ENCODE results near the gene RNASE8.

RNASE8 gene

DNA sequence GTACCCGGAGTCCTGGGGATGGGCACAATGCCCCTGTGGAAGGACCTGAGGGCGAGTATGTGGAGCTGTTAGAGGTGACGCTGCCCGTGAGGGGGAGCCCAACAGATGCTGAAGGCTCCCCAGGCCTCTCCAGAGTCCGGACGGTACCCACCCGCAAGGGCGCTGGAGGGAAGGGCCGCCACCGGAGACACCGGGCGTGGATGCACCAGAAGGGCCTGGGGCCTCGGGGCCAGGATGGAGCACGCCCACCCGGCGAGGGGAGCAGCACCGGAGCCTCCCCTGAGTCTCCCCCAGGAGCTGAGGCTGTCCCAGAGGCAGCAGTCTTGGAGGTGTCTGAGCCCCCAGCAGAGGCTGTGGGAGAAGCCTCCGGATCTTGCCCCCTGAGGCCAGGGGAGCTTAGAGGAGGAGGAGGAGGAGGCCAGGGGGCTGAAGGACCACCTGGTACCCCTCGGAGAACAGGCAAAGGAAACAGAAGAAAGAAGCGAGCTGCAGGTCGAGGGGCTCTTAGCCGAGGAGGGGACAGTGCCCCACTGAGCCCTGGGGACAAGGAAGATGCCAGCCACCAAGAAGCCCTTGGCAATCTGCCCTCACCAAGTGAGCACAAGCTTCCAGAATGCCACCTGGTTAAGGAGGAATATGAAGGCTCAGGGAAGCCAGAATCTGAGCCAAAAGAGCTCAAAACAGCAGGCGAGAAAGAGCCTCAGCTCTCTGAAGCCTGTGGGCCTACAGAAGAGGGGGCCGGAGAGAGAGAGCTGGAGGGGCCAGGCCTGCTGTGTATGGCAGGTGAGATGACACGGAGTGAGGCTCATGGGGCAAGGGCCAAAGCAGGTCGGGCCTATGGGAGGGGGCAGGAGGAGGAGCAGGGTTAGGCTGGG lies 17.0 kb downstream of the RNASE8 start:
- no peak for DNase-seq

DNA sequence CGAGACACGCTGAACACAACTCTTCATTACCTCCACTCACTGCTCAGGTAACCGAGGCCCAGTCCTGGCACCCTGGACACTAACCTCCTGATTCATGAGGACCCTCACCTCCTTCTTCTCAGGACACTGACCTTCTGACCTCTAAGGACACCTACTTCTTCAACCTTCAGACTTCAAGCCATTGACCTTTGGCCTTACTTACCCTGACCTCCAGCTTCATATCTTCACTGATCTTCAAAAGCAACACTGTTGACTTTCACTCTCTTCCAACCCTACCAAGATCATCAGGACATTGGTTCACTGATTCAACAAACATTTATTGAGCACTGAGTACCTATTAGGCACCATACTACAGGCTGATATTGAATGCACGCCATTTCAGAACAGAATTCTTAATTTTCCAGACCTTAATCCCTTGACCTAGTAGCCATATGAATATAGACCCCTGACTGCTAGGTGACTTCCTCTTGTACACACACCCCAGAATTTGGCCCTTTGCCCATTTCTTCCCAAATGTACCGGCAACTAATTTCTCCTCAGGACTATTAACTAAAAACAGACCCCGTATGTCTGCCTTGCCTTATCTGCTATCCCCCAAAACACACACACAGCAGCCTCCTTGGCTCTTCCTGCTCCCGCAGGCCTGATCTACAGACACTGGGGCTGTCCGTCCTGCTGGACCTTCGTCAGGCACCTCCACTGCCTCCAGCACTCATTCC lies 18.3 kb downstream of the RNASE8 start:
- DNase-seq, result no peak

DNA sequence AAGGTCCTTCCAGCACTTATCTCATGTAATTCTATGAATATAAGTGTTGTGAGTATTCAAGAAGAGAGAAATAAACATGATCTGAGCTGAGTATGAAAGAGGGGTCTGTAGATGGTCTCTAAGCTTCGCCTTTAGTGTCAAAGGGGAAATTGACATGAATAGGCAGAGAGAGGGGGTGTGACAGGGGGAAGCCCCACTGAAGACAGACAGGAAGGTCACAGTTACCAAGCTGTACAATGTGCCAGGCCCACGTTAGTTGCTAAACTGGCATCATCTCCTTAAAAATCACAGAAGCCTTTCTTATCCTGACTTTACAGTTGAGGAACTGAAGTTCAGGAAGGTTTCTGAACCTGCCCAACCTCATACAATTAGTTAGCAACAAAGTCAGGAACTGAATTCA lies 20.1 kb downstream of the RNASE8 start:
- peak in 2 of 3 donors; percentile 13 to 31 for DNase-seq

DNA sequence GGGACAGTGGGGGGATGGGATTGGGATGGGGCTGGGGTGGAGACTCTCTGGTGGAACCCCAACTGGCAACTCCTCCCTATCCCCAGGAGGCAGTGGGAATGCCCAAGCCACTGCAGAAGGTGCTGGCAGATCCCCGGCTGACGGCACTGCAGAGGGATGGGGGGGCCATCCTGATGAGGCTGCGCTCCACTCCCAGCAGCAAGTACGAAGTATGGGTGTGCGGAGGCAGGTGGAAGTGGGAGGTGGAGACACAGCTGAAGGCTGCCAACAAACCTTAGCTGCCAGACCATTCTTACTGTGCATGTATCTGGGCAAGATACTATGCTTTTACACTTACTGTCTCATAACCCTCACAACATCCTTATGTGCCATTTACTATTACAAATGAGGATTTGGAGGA lies 20.7 kb downstream of the RNASE8 start:
- no peak for DNase-seq

DNA sequence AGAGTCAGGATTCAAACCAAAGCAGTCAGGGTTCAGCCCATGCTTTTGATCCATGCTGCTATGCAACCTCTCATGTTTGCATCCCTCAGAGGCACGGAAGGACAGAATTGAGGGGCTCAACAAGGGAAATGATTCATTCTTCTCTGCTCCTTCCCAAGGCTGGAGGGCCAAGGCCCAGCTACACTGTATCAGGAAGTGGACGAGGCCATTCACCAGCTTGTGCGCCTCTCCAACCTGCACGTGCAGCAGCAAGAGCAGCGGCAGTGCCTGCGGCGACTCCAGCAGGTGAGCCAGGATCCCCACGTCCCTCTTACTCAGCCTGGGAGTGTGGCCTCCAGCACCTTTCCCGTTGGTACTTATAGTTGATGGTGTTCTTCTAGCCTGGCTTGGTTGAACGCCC lies 21.1 kb downstream of the RNASE8 start:
- no peak for DNase-seq

DNA sequence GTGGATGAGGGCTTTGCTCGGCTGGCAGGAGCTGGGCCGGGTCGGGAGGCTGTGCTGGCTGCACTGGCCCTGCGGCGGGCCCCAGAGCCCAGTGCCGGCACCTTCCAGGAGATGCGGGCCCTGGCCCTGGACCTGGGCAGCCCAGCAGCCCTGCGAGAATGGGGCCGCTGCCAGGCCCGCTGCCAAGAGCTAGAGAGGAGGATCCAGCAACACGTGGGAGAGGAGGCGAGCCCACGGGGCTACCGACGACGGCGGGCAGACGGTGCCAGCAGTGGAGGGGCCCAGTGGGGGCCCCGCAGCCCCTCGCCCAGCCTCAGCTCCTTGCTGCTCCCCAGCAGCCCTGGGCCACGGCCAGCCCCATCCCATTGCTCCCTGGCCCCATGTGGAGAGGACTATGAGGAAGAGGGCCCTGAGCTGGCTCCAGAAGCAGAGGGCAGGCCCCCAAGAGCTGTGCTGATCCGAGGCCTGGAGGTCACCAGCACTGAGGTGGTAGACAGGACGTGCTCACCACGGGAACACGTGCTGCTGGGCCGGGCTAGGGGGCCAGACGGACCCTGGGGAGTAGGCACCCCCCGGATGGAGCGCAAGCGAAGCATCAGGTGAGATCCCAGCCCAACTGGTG lies 24.0 kb downstream of the RNASE8 start:
- no peak for DNase-seq

DNA sequence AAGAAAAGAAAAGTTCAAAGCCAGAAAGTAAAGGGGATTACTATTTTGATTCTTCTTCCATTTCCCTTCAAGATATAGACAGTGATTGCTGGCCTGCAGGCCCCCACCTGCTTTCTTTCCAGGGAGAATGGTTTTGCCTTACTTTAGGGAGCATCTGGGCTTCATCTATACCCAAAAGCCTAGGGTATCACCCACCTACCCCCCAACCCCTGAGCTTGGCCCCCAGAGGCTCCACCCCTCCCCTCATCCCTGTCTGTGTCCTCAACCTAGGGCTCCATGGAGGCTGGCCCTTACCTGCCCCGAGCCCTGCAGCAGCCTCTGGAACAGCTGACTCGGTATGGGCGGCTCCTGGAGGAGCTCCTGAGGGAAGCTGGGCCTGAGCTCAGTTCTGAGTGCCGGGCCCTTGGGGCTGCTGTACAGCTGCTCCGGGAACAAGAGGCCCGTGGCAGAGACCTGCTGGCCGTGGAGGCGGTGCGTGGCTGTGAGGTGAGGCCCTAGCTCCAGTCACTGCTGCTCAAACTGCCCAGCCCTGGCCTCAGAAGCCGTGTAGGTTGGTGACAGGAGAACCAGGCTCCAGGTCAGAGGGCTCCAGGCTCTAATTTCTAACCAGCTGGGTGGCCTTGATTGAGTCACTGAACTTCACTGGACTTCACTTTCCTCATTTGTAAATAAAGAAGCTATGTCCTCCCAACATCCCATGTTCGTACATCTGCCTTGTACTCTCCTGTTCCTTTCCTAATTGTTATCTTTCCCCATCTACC lies 26.1 kb downstream of the RNASE8 start:
- DNase-seq, result no peak

DNA sequence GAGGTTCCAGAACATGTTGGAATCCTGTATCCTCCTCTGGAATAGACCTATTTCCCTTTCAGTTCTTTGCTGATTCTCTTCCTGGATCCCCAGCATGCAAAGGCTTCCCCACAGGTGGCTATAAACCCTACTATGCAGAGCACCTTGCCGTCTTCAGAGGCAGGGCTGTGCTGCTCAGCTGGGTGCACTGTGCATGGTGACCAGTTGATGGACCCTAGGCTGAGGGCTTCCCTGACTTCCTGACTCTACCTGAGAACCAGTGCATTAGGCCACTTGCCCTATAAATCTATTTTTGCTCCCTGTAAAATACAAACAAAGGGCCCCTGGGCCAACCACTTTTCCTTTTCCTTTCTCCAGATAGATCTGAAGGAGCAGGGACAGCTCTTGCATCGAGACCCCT lies 26.8 kb downstream of the RNASE8 start:
- DNase-seq, result no peak

DNA sequence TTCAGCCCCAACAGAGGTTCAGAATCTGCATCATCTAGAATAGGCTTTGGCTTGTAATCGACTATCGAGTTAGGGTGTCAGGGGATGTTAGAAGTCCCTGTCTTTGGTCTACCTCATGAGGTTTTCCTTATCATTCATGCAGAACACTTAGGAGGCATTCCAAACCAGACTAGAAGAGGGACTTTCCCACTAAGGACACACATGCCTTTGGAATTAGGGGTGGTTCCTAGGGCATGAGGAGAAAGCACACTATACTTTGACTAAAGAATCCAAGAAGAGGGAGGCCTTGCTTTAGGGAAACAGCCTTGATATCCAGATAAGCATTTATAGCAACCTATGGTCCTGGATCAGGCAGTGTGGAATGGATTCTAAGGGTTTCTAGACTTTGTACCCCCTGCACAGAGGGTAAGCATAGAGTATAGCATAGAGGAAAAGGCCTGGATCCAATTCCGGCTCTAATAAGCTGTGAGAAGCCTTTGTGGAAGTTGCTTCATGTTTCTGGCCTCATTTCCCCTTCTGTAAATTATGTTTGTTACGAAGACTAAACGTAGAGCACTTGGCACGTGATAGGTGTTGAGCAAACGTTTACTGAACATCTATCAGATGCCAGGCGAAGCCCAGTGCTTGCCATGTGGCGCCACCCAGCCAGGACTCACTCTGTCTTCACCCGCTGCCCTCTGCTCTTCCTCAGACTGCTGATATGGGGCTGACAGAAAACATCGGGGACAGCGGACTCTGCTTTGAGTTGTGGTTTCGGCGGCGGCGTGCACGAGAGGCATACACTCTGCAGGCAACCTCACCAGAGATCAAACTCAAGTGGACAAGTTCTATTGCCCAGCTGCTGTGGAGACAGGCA lies 27.6 kb downstream of the RNASE8 start:
- peak; percentile 42 to 62 (median 59) for DNase-seq

DNA sequence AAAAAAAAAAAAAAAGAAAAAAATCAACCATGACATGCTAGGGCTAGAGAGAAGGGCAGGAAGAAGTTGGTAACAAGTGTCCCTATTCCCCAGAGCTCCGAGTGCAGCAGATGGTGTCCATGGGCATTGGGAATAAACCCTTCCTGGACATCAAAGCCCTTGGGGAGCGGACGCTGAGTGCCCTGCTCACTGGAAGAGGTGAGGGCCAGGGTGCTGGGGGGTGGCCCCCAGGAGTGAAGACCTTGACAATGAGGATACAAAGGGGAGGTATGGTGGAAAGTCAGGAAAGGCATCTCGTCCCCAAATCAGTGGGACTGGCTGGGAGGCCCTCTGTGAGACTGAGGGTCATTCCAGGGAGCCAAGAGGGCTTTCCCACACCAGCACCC lies 29.3 kb downstream of the RNASE8 start:
- DNase-seq, result no peak

DNA sequence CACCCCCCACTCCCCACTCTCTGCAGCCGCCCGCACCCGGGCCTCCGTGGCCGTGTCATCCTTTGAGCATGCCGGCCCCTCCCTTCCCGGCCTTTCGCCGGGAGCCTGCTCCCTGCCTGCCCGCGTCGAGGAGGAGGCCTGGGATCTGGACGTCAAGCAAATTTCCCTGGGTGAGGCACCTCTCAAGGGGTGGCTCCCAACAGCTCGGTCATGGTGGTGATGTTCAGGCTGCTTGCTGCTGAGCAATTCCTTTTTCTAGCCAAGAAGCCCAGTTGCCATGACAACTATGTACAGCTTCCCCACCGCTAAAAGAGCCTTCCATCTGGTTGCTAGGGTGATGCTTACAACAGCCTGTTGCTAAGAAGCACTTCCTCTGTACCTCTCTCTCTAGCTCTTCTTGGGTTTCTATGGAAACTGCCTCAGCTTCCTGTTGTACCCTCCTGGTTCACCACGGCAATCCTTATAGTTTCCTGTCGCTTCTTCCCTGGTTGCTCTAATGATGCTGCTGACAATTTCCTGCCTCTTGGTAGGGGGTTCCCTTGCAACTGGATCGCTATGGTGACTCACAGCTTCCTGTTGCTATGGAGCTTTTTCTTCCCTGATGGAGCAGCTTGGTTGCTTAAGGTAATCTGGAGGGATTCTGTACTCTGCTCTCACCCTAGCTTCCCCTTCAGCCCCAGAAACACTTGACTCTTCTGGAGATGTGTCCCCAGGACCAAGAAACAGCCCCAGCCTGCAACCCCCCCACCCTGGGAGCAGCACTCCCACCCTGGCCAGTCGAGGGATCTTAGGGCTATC lies 29.9 kb downstream of the RNASE8 start:
- DNase-seq, result peak; percentile 78 to 88 (median 78)

DNA sequence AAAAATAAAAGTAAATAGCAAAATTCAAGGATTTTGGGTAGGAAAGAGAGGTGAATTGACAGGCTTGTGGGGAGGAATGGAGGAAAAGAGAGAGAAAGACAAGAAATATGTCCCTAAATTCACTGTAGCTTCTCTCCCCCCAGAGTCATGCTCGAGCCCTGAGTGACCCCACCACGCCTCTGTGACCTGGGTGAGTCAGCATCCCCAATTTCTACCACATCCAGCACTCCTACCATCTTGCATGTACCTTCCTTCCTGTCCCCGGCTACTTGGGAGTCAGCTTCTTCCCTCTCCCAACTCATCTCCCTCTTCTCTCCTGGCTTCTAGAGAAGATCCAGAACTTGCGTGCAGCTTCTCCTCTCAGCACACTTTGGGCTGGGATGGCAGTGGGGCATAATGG lies 31.1 kb downstream of the RNASE8 start:
- no peak for DNase-seq

DNA sequence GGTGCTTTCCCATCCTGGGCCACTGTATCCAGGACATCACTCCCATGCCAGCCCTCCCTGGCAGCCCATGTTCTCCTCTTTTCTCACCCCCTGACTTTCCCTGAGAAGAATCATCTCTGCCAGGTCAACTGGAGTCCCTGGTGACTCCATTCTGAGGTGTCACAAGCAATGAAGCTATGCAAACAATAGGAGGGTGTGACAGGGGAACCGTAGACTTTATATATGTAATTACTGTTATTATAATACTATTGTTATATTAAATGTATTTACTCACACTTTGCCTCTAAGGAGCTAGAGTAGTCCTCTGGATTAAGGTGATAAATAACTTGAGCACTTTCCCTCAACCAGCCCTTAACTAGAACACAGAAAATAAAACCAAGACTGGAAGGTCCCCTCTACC lies 31.6 kb downstream of the RNASE8 start:
- no peak for DNase-seq

DNA sequence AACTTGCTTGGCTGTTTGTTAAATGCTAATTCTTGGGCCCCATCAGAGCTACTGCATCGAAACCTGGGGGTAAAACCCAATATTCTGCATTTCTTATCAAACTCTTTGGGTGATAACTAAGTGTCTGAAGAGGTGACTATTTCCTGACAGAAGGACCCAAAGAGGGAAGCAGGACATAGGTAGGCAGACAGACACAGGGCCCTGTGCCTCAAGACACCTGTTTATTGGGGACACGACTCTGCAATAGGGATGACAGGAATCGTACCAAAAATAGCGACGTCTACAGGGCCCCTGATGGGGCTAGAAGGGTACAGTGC lies 32.2 kb downstream of the RNASE8 start:
- no peak for DNase-seq

DNA sequence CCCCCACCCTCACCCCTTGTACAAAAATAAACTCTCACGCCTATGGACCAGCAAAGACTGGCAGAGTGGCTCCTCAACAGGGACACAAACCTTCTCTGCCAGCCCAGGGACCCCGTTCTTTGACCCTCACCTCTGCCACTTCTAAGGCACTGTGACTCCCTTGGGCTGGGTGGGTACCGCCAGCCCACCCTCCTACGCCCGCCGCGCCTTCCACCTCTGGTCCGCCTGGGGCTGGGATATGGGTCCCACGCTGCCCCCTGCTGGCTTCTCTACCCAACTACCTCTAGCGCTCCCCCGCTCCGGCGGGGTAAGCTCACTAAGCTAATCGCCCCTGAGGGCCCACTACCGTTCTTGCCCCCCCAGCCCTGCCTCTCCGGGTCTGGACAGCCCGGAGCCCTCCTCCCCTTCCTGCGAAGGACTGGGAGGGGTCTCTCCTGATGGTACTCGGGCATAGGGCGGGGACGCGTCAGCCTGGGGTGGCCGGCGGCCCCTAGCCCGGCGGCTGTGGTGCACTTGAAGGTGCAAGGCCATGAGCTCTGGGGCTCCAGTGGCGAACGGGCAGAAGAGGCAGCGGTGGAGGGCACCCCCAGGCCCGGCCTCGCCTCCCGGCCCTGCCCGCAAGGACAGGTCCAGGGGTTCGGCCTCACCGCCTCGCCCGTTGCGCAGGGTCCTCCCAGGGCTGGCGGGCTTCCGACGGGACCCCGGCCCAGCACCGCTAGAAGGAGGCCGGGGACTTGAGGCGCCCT lies 32.7 kb downstream of the RNASE8 start:
- DNase-seq, result peak; percentile 34 to 71 (median 51)

DNA sequence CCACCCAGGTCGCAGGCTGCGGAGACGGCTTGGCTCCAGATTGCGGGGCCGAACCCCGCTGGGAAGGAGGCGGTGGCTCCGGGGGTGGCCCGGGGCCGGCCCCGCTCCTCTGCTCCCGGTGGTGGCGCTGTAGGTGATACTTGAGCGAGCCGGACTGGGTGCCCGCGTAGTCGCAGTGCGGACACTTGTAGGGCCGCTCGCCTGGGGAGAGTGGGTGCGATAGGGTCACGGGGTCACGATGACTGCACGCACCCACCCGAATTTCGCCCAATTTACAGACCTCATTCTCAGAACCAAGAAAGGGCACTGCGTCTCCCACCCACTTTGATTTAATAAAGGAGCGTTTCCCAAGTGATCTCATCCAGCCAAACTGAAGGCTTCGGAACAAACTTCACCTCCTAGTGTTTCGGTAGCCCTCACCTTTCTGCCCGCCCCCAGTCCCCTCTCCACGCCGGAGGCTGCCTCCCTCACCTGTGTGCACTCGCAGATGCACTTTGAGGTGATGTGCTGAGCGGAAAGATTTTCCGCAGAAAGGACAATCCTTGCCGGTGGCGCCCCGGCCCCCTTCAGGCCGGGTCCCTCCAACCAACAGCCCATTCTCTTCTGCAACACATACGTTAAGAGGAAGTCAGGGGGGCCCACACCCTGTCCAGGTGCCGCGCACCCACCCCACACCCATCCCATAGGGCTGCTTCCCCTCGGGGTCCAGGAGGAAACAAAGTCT lies 33.5 kb downstream of the RNASE8 start:
- no peak for DNase-seq

DNA sequence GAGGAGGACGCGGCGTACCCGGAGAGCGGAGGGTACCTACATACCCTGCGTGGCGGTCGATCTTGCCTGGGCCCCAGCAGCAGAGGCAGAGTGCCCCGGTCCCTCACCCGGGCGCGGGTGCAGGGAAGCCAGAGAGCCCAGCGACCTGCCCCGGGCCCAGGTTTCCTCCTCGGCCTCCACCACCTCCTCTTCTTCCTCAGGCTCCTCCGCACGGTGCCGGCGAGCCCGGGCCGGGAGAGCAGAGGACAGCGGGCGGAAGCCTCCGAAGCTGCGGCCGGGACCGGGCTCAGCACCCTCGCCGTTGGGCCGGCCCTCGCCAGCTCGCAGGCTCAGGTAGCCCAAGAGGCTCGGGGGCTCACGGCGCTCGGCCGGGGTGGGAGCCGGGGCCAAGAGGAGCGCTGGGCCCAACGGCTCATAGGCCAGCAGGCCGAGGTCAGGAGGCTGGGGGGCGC lies 34.2 kb downstream of the RNASE8 start:
- no peak for DNase-seq

DNA sequence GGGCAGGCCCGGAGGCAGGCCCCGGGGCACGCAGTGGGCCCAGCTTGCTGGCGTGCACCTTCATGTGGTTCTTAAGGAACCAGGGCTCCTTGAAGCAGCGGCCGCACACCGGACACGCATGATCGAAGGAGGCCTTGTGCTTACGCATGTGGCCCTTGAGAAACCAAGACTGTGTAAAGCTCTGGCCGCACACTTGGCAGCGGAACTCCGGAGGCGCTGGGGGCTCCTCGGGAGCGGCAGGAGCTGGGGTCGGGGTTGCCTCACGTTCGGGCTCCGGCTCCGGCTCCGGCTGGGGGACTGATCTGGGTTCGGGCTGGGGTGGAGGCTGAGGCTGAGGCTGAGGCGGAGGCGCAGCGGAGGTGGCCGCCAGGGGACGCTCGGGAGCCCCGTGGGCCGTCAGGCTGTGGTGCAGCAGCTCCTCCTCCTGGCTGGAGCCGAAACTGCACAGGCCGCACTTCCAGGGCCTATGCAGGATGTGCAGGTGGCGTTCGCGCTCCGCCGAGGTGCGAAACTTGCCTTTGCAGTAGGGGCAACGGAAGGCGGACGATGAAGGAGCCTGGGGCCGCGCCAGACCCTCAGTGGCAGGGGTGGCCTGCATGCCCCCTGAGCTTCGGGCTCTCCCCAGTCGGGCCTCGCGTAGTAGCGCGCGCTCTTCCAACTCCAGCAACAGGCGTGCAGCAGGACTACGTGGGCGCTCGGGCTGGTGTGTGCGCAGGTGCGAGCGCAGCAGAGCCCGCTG lies 34.8 kb downstream of the RNASE8 start:
- DNase-seq, result peak; percentile 81 to 91 (median 88)

DNA sequence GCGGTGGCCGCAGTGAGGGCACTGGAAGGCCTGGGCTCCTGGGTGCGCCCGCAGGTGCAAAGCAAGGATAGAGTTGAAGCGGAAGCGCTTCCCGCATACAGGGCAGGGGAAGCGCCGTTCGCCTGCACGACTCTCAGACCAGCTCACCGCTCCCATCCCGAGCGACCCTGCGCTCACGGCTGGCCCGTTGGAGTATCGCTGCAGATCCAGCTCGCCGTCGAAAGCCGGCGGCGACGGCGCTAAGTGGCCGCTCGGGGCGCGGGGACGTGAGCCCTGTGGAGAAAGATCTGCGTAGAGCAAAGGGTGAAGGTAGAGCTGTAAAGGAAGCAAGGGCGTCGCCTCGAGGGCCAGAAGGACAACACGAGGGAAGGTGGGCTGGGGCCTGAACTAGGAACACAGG lies 35.4 kb downstream of the RNASE8 start:
- DNase-seq, result no peak

All from suppressor macrophage treated with lipopolysaccharide for 1 hour (primary cell).